NCI-H1694 treated with DMSO at 0.1 percent for 48 hours (cell line): ENCODE data around the gene MBOAT7.

Experiments
- DNase-seq: peaks from one replicate; lab custom pipeline; 2025; lab: John Stamatoyannopoulos, UW

MBOAT7 gene

DNA sequence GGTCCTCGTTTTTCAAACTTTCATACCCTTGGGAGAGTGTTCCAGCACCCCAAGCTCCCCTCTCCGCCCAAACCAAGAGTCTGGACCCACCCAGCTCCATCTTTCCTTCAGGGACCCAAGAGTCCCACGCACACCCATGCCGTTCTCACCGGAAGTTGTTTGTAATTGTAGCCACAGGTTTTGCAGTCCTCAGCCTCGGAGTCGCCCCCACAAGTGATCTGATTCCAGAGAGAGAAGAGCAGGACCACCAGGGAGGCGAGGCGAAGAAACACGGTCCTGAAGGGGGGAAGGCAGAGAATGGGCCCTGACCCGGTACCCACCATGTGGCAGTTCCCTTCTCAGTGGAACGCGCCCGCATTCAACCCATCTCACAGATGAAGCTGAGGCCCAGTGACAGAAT, 26.5 kb downstream of the MBOAT7 start:
- DNase-seq: no peak

GRCh38 chr19:54162241-54162805, 27.1 kb downstream of the MBOAT7 start:
- DNase-seq: peak; percentile 4

DNA sequence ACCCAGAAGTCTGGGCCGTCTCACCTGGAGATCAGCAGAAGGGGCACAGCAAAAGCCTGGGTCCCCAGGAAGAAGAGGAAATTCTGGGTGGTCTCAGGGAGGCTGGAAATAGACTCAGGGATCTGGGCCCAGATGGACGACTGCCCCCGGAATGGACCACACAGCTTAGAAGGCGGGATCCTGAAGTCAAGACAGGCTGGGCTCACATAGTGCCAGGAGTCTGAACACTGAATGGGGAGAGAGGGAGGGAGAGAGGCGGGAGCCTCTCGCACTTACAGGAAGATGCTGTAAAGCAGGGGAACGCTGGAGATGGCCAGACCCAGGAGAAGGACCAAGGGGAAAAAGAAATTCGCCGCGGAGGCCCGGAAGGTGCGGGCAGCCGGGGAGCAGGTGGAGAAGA, 28.5 kb downstream of the MBOAT7 start:
- DNase-seq: no peak

- no peak for DNase-seq
These were observed 29.1 kb downstream of the MBOAT7 start for GRCh38 chr19:54160182-54160811.

- DNase-seq: peak; percentile 100
These were observed 29.8 kb downstream of the MBOAT7 start, which contains the start of gene LENG1 for GRCh38 chr19:54159352-54160181. TSS of gene LENG1 (minus strand) at chr19:54159721. CDS start at chr19:54159695, 26 bp downstream.

GRCh38 chr19:54158812-54159351, 30.5 kb downstream of the MBOAT7 start:
- DNase-seq: no peak

GRCh38 chr19:54156953-54157352, 32.4 kb downstream of the MBOAT7 start:
- no peak for DNase-seq

DNA sequence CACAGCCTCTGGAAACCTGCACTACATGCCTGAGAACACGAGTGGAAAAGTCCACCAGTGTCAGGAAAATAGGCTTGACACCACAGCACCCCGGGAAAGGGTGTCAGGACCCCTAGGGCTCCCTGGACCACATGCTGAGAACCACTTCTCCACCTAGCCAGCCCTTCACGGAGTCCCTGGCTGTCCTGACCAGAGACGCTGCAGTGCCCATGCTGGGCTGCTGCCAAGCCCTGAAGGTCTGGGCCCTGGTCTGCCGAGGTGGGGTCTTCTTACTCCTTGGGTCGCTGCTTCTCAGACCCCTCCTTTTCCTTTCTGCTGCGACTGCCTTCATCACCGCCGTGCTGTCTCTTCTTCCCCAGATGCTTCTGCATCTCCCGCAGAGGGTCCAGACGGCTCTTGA, 32.9 kb downstream of the MBOAT7 start:
- DNase-seq: no peak

GRCh38 chr19:54155694-54156093, 33.7 kb downstream of the MBOAT7 start:
- DNase-seq: no peak

DNA sequence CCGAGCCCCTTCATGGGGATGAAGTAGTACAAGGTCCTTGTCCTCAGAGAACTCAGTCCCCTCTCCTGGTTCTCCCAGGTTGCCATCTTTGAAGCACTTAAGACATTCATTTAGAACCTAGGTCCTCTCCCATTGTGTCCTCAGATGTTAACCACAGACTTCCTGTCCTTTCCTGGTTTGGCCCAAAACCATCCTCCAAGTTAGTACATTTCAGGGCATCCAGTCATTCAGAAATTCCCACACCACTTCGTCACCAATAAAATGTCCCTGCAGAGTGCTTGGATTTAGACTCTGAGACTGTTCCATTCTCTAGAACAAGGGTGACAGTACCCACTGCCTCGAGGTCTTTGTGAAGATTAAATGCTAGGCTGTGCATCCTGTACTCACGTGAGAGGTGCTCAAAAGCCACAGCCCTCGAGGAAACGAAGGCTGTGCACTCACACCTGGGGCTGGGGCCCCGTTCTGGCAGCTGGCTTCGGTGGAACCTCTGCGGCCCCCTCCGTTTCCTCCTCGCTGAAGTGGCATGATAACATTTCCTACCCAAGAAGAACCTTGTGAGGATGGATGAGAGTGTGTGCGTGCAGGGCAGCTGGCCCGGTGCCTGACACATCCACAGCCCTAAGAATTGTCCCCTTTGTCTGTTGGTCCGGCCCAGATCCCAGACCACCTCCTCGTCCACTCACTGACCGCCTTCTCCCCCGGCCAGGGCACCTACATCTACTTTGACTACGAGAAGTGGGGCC, 34.6 kb downstream of the MBOAT7 start:
- no peak for DNase-seq

DNA sequence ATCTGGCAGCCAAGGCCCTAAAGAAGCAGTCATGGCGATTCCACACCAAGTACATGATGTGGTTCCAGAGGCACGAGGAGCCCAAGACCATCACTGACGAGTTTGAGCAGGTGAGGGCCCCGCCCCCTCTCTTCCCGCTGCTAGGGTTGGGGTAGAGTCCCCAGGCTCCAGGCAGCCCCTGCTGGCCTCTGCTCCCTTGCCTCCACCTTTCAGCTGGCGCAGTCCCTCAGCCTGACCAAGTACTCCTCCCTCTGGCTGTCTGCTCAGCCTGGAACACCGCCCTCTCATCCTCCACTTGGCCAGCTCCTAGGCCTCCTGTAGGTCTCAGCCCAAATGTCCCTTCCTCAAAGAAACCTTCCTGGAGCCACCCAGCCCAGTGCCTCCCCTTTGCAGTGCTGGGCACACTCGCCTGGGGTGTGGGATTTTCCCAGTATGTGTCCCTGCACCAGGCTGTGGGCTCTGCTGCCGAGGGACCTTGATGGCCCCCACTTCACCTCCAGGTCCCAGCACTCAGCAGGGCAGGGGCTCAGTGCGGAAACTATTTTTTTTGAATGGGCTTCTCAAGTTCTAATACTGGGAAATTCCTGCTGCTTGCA, 35.6 kb downstream of the MBOAT7 start:
- no peak for DNase-seq

GRCh38 chr19:54152878-54153524, 36.4 kb downstream of the MBOAT7 start:
- DNase-seq: no peak

DNA sequence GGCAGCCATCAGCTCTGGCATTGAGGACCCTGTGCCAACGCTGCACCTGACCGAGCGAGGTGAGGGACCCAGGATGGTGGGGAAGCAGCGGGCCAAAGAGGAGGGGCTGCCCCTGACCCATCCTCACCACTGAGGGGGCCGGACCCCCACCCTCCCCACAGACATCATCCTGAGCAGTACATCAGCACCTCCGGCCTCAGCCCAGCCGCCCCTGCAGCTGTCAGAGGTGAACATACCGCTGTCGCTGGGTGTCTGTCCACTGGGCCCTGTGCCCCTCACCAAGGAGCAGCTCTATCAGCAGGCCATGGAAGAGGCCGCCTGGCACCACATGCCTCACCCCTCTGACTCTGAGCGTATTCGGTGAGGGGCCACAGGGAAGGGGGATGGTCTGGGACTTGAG, 37.1 kb downstream of the MBOAT7 start:
- DNase-seq: no peak

DNA sequence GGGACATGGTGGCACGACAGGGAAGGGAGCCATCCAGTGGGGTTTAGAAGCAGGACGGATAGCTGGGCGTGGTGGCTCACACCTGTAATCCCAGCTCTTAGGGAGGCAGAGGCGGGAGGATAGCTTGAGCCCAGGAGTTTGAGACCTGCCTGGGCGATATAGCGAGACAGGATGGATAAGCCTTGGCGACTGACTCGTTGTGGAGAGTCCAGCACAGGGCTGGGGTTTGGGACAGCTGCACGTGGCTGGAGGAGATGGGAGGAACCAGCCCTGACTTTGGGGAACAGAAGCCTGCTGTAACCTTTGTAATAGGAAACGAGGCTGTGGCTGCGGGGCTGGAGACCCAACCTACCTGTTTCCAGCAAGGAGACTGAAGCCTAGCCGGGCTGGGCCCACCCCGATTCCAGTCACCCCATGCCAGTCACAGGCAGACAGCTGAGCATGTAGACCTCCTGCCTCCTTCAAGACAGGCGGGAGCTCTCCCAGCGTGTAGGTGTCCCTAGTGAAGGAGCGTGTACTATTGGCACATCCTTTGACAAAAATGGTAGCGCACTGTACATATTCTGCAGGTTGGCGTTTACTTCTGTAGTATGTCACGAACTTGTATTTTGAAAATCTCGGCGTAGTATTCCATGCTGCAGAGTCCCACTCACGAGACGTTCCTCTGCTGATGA, 37.9 kb downstream of the MBOAT7 start:
- DNase-seq: no peak

DNA sequence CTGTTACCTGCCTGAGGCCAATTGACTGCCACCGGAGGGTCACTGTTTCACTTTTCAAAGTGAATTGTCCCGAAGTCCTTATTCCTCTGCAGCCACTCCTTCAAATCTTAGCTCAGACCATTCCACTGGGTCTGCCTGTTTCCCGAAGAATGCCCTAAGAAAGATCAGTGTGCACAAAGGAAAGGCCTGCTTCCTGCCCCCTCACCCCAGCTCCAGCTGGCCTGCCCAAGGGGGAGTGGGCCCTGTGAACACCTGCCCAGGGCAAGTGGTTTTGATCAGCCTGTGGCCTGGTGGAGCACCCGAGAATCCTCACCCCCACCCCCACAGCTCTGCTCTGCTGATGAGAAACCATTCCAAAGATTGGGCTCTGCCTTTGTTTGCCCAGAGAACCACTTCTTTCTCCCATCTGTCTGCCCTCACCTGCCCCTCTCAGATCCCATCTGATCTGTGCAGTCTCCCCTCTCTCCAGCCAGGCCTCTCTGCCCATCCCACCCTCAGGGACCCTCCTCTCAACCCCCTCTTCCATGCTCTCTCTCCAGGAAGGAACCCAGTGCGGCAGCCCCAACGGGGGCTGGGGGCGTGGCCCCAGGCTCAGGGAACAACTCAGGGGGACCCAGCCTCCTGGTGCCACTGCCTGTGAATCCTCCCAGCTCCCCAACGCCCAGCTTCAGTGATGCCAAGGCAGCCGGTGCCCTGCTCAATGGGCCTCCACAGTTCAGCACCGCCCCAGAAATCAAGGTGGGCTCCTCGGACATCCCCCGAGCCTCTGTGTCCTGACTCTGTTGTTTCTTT, 40.2 kb downstream of the MBOAT7 start:
- DNase-seq: no peak

- DNase-seq: no peak
These were observed 41.2 kb downstream of the MBOAT7 start for GRCh38 chr19:54148158-54148557.

DNA sequence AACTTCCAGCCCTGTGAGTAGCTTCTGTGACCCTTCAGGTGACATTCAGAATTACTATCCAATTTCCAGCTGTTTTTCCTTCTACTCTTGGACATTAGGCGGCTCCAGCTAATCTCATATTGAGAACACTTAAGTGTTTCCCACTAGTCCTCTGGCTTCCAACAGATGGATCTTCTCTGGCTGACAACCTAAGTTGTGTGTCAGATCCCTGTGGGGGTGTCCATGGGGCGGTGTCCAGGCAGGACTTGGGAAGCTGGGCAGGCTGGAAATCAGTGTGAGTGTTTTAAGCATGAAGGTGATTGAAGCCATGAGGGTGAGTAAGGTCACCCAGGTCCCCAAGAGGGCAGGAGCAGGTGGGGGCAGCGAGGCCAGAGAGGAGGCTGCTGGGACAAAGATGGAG, 41.7 kb downstream of the MBOAT7 start:
- DNase-seq: no peak

DNA sequence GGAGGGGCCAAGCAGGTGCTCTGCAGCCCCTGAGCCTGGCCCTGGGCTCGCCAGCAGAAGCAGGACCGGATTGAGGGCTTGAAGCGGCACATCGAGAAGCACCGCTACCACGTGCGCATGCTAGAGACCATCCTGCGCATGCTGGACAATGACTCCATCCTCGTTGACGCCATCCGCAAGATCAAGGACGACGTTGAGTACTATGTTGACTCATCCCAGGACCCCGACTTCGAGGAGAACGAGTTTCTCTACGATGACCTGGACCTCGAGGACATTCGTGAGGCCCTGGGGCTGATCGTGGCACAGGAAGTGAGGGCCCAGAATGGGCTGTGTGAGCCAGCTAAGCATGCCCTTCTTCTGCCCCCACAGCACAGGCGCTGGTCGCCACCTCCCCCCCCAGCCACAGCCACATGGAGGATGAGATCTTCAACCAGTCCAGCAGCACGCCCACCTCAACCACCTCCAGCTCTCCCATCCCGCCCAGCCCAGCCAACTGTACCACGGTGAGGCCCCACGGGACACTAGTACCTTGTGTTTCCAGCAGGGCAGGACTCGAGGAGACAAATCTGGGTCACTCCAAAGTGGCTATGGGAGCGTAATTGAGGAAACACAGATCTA, 43.7 kb downstream of the MBOAT7 start:
- no peak for DNase-seq

DNA sequence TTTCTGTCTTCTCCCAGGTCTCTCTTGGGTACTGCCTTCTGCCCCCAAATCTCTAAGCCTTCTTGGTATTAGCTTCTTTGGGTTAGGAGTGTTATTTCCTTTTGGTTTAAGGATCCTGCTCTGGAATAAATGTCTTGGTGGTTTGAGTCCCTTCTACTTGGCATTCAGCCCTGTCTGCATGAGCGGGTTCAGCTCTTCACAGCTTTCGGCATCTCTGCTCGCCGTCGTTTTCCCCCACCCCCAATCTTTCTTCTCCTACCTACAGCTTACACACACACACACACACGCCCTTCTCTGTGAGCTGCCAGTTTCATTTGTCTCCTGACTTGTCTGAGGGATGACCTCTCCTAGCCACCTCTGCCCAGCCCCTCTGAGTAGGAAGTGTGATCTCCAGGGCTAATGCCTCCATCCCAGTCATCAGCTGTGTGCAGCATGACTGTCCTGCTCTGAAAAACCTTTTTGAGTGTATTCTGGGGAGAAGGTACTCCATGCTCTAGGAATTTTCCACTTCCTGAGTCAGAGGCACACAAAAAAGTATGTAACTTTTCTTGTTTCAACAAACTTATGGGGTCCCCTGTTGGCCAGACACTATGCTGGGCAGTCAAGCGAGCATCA, 47.1 kb downstream of the MBOAT7 start:
- no peak for DNase-seq
